Activated T-helper 17 cell treated with anti-CD3 and anti-CD28 coated beads, Interleukin-2, amount 50 U/mL, for 72 hours (primary cell): ENCODE data around the gene ABLIM2. TPM values are rescaled to one million over a fixed set of nuclear protein-coding genes. Genes with fewer than 3 reads are reported as not detected.

ENCODE experiments used
- ATAC-seq: fragments of 150-1000 bp; cut with Tn5 transposase; replicated peaks from 2 replicates; pipeline ENCODE4 v1.10.0; 2021; ENCODE audit warnings: mild to moderate bottlenecking, moderate library complexity
- H3K27ac Mint-ChIP-seq: one replicate; pipeline ENCODE4 v1.8.0; 2022; ENCODE audit warnings: mixed read lengths
- H3K27me3 Mint-ChIP-seq: one replicate; pipeline ENCODE4 v1.8.0; 2022; ENCODE audit warnings: mixed read lengths
- H3K36me3 Mint-ChIP-seq: one replicate; pipeline ENCODE4 v1.8.0; 2022; ENCODE audit warnings: low read depth, mild to moderate bottlenecking, mixed read lengths
- H3K4me1 Mint-ChIP-seq: one replicate; pipeline ENCODE4 v1.8.0; 2022; ENCODE audit warnings: mixed read lengths
- H3K4me3 Mint-ChIP-seq: one replicate; pipeline ENCODE4 v1.8.0; 2022; ENCODE audit warnings: mild to moderate bottlenecking, mixed read lengths
- H3K9me3 Mint-ChIP-seq: one replicate; pipeline ENCODE4 v1.8.0; 2022; ENCODE audit warnings: mixed read lengths
- total RNA-seq, 2 donors: library from RNA; stranded (reverse); gene quantifications; one replicate each; pipeline ENCODE4 v1.2.3, GENCODE V29; 2022

The ABLIM2 gene
- total RNA-seq, 2 donors from 2014 or later: 0.53 to 0.82 TPM

GRCh38 chr4:8160572-8160971 lies 2.0 kb upstream of the ABLIM2 start:
- no peaks in the 10 kb centered on the region for H3K27me3 Mint-ChIP-seq
- H3K27ac Mint-ChIP-seq: no peak overlapping the region
- peak overlapping the region; percentile 93 for H3K4me3 Mint-ChIP-seq
- H3K9me3 Mint-ChIP-seq: no peaks in the 10 kb centered on the region
- H3K4me1 Mint-ChIP-seq: peaks cover 9% of the 10 kb centered on the region
- H3K36me3 Mint-ChIP-seq: no peaks in the 10 kb centered on the region
- ATAC-seq: no peak

- ATAC-seq: no peak
- peaks cover 9% of the 10 kb centered on the region for H3K4me1 Mint-ChIP-seq
- H3K9me3 Mint-ChIP-seq: no peaks in the 10 kb centered on the region
- no peaks in the 10 kb centered on the region for H3K36me3 Mint-ChIP-seq
- H3K27ac Mint-ChIP-seq: no peak overlapping the region
- H3K27me3 Mint-ChIP-seq: no peaks in the 10 kb centered on the region
- peak overlapping the region; percentile 93 for H3K4me3 Mint-ChIP-seq
Observed at GRCh38 chr4:8160233-8160560, 1.6 kb upstream of the ABLIM2 start.

- H3K4me1 Mint-ChIP-seq: peaks cover 9% of the 10 kb centered on the region
Observed at GRCh38 chr4:8159537-8160232, 1.1 kb upstream of the ABLIM2 start.

GRCh38 chr4:8157944-8158709 lies 486 bp downstream of the ABLIM2 start:
- Mint-ChIP-seq H3K36me3 (no peaks in the 10 kb centered on the region), H3K27ac (no peak overlapping the region), H3K27me3 (no peaks in the 10 kb centered on the region), H3K9me3 (no peaks in the 10 kb centered on the region), H3K4me1 (peaks cover 9% of the 10 kb centered on the region), H3K4me3 (peak overlapping the region; percentile 93)
- ATAC-seq: peak; percentile 0

More at GRCh38 chr4:8159537-8160232, 1.1 kb upstream of the ABLIM2 start:
- H3K36me3 Mint-ChIP-seq: no peaks in the 10 kb centered on the region
- peak overlapping the region; percentile 93 for H3K4me3 Mint-ChIP-seq
- H3K27ac Mint-ChIP-seq: no peak overlapping the region
- no peaks in the 10 kb centered on the region for H3K9me3 Mint-ChIP-seq
- no peak for ATAC-seq
- no peaks in the 10 kb centered on the region for H3K27me3 Mint-ChIP-seq

- H3K27ac Mint-ChIP-seq: no peak overlapping the region
- ATAC-seq: no peak
- peak overlapping the region; percentile 36 for H3K4me3 Mint-ChIP-seq
- H3K36me3 Mint-ChIP-seq: no peaks in the 10 kb centered on the region
- H3K4me1 Mint-ChIP-seq: peaks cover 9% of the 10 kb centered on the region
- H3K27me3 Mint-ChIP-seq: no peaks in the 10 kb centered on the region
- H3K9me3 Mint-ChIP-seq: no peaks in the 10 kb centered on the region
Observed at GRCh38 chr4:8157496-8157895, 1.1 kb downstream of the ABLIM2 start.

GRCh38 chr4:8156617-8157016 lies 2.0 kb downstream of the ABLIM2 start:
- Mint-ChIP-seq H3K36me3 (no peaks in the 10 kb centered on the region), H3K4me3 (no peak overlapping the region), H3K4me1 (peaks cover 9% of the 10 kb centered on the region), H3K9me3 (no peaks in the 10 kb centered on the region), H3K27ac (no peak overlapping the region), H3K27me3 (no peaks in the 10 kb centered on the region)
- ATAC-seq: no peak

- H3K4me3 Mint-ChIP-seq: no peak overlapping the region
- ATAC-seq: no peak
- peaks cover 9% of the 10 kb centered on the region for H3K4me1 Mint-ChIP-seq
- H3K27me3 Mint-ChIP-seq: no peaks in the 10 kb centered on the region
- H3K36me3 Mint-ChIP-seq: no peaks in the 10 kb centered on the region
- H3K9me3 Mint-ChIP-seq: no peaks in the 10 kb centered on the region
- no peak overlapping the region for H3K27ac Mint-ChIP-seq
Observed at GRCh38 chr4:8155660-8156421, 2.8 kb downstream of the ABLIM2 start.

GRCh38 chr4:8155048-8155447 lies 3.6 kb downstream of the ABLIM2 start:
- Mint-ChIP-seq H3K27ac (no peak overlapping the region), H3K9me3 (no peaks in the 10 kb centered on the region), H3K27me3 (no peaks in the 10 kb centered on the region), H3K4me1 (peaks cover 9% of the 10 kb centered on the region), H3K4me3 (no peak overlapping the region), H3K36me3 (no peaks in the 10 kb centered on the region)
- peak; percentile 2 for ATAC-seq

- Mint-ChIP-seq H3K27me3 (no peaks in the 10 kb centered on the region), H3K9me3 (no peaks in the 10 kb centered on the region), H3K36me3 (no peaks in the 10 kb centered on the region), H3K4me3 (no peak overlapping the region), H3K4me1 (no peaks in the 10 kb centered on the region), H3K27ac (no peak overlapping the region)
- no peak for ATAC-seq
Observed at GRCh38 chr4:8153441-8153840, 5.2 kb downstream of the ABLIM2 start.

GRCh38 chr4:8152865-8153257 lies 5.8 kb downstream of the ABLIM2 start:
- ATAC-seq: no peak
- H3K4me3 Mint-ChIP-seq: no peak overlapping the region
- H3K9me3 Mint-ChIP-seq: no peaks in the 10 kb centered on the region
- H3K4me1 Mint-ChIP-seq: no peaks in the 10 kb centered on the region
- no peak overlapping the region for H3K27ac Mint-ChIP-seq
- no peaks in the 10 kb centered on the region for H3K27me3 Mint-ChIP-seq
- H3K36me3 Mint-ChIP-seq: no peaks in the 10 kb centered on the region

- no peak for ATAC-seq
- no peak overlapping the region for H3K4me3 Mint-ChIP-seq
- no peak overlapping the region for H3K27ac Mint-ChIP-seq
- H3K4me1 Mint-ChIP-seq: no peaks in the 10 kb centered on the region
- no peaks in the 10 kb centered on the region for H3K27me3 Mint-ChIP-seq
- H3K9me3 Mint-ChIP-seq: no peaks in the 10 kb centered on the region
- no peaks in the 10 kb centered on the region for H3K36me3 Mint-ChIP-seq
Observed at GRCh38 chr4:8152090-8152864, 6.3 kb downstream of the ABLIM2 start.

- Mint-ChIP-seq H3K9me3 (no peaks in the 10 kb centered on the region), H3K27me3 (no peaks in the 10 kb centered on the region), H3K4me1 (no peaks in the 10 kb centered on the region), H3K4me3 (no peak overlapping the region), H3K36me3 (no peaks in the 10 kb centered on the region), H3K27ac (no peak overlapping the region)
- ATAC-seq: no peak
Observed at GRCh38 chr4:8151165-8151650, 7.4 kb downstream of the ABLIM2 start.

- Mint-ChIP-seq H3K27ac (no peak overlapping the region), H3K9me3 (no peaks in the 10 kb centered on the region), H3K4me1 (no peaks in the 10 kb centered on the region), H3K4me3 (no peak overlapping the region), H3K27me3 (no peaks in the 10 kb centered on the region), H3K36me3 (no peaks in the 10 kb centered on the region)
- no peak for ATAC-seq
Observed at GRCh38 chr4:8150152-8151090, 8.2 kb downstream of the ABLIM2 start.
